Endodermal cell (in vitro differentiated cells): ENCODE measurements around the gene RCC1. TPM values are rescaled to one million over a fixed set of nuclear protein-coding genes. Genes with fewer than 3 reads are reported as not detected.

ENCODE experiments used
- DNase-seq: peaks from one replicate; pipeline ENCODE4 v3.0.0-alpha.2; 2017
- H3K27ac ChIP-seq: 2 replicates; pipeline ENCODE4 v1.5.1; 2013; ENCODE audit warnings: mild to moderate bottlenecking, low read depth, low read length, moderate library complexity
- H3K27me3 ChIP-seq: 2 replicates; pipeline ENCODE4 v1.6.1; 2013; ENCODE audit warnings: mild to moderate bottlenecking, low read length, moderate library complexity; ENCODE audit not compliant: insufficient read depth, control insufficient read depth, poor library complexity, severe bottlenecking
- H3K36me3 ChIP-seq: 2 replicates; pipeline ENCODE4 v1.7.0; 2013; ENCODE audit warnings: mild to moderate bottlenecking, low read length, moderate library complexity; ENCODE audit not compliant: control insufficient read depth, insufficient read depth
- H3K4me1 ChIP-seq: one replicate; pipeline ENCODE4 v1.7.0; 2013; ENCODE audit warnings: low read length; ENCODE audit not compliant: control insufficient read depth, insufficient read depth
- H3K4me3 ChIP-seq: 2 replicates; pipeline ENCODE4 v1.5.1; 2013; ENCODE audit warnings: mild to moderate bottlenecking, low read length, moderate library complexity
- H3K9ac ChIP-seq: 2 replicates; pipeline ENCODE4 v1.6.1; 2013; ENCODE audit warnings: mild to moderate bottlenecking, low read length, moderate library complexity; ENCODE audit not compliant: poor library complexity, severe bottlenecking; ENCODE audit errors: extremely low read depth
- H3K9me3 ChIP-seq: 2 replicates; pipeline ENCODE4 v1.6.1; 2013; ENCODE audit warnings: mild to moderate bottlenecking, low read length, moderate library complexity; ENCODE audit not compliant: control insufficient read depth
- H3K27ac Mint-ChIP-seq: 2 replicates; pipeline ENCODE4 v1.8.0; 2020; ENCODE audit warnings: mixed read lengths
- H3K27me3 Mint-ChIP-seq: 2 replicates; pipeline ENCODE4 v1.8.0; 2021; ENCODE audit warnings: mild to moderate bottlenecking, mixed read lengths; ENCODE audit not compliant: insufficient read depth
- H3K36me3 Mint-ChIP-seq: 2 replicates; pipeline ENCODE4 v1.8.0; 2020; ENCODE audit warnings: low read depth, mixed read lengths
- H3K4me1 Mint-ChIP-seq: 2 replicates; pipeline ENCODE4 v1.8.0; 2020; ENCODE audit warnings: mixed read lengths
- H3K4me3 Mint-ChIP-seq: 2 replicates; pipeline ENCODE4 v1.8.0; 2020; ENCODE audit warnings: mild to moderate bottlenecking, moderate library complexity, mixed read lengths
- H3K9me3 Mint-ChIP-seq: 2 replicates; pipeline ENCODE4 v1.8.0; 2020; ENCODE audit warnings: mild to moderate bottlenecking, mixed read lengths
- WGBS, 2 experiments: methylation state at CpG; one replicate each; pipeline versions ENCODE4 v1.1.5 to v1.1.7; 2013; ENCODE audit warnings: missing lambda C conversion rate in 2 of 2, mixed read lengths in 1 of 2; ENCODE audit not compliant: insufficient coverage in 1 of 2, insufficient read length in 1 of 2; 5-methylcytosine and 5-hydroxymethylcytosine counted together
- long read RNA-seq, 4 experiments: library from polyadenylated mRNA in 2 of 4; library from RNA in 1 of 4; library from capped mRNA in 1 of 4; stranded (forward) in 3 of 4; unstranded in 1 of 4; transcript quantifications; one replicate each; pipeline ENCODE4 v2.0.0, GENCODE V29; 2020 to 2021; ENCODE audit warnings: inconsistent platforms in 1 of 4
- polyA plus RNA-seq, 2 experiments: library from polyadenylated mRNA; stranded (reverse); fragments of 50-300 nt; gene quantifications; one replicate each; pipeline ENCODE4 v1.2.3, GENCODE V29; 2013
- total RNA-seq, 2 donors: library from RNA; stranded (reverse); fragmentation: NEBNext Ultra II Directional in 1 of 2; extraction: Animal tissue kit (Norgen Biotek cat#: 25700) in 1 of 2; gene quantifications; 2 replicates in 1 of 2; 3 replicates in 1 of 2; pipeline ENCODE4 v1.2.1, GENCODE V29; 2021
- TF ChIP-seq, protein P1 (sequence below): fragments of 200-600 bp; sonication (generic); conservative IDR thresholded peaks from 2 replicates; pipeline ENCODE4 v1.5.0; 2021; ENCODE audit warnings: antibody characterized with exemption, mild to moderate bottlenecking

Gene RCC1, protein sequence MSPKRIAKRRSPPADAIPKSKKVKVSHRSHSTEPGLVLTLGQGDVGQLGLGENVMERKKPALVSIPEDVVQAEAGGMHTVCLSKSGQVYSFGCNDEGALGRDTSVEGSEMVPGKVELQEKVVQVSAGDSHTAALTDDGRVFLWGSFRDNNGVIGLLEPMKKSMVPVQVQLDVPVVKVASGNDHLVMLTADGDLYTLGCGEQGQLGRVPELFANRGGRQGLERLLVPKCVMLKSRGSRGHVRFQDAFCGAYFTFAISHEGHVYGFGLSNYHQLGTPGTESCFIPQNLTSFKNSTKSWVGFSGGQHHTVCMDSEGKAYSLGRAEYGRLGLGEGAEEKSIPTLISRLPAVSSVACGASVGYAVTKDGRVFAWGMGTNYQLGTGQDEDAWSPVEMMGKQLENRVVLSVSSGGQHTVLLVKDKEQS
- 10 to 100 TPM; 55.4 to 65.3 TPM for total RNA-seq
- polyA plus RNA-seq (2013, experiment 1 of 2) = 48.1 TPM
- 45.8 TPM for polyA plus RNA-seq (2013, experiment 2 of 2)
- long read RNA-seq, experiment 1, transcript RCC1-202 (10 exons, 2,424 nt) = major isoform, 6 of 50 reads
- long read RNA-seq, experiment 1, partial matches to known transcripts = 20 of 50 reads
- long read RNA-seq, experiment 1, other reads (novel, unspliced or antisense) = 19 of 50 reads
- long read RNA-seq, experiment 2, transcript RCC1-202 (10 exons, 2,424 nt) = major isoform, 38 of 93 reads
- long read RNA-seq, experiment 2, transcript RCC1-204 (12 exons, 2,715 nt) = minor isoform, 6 of 93 reads
- long read RNA-seq, experiment 2, partial matches to known transcripts = 11 of 93 reads
- long read RNA-seq, experiment 2, other reads (novel, unspliced or antisense) = 37 of 93 reads
- long read RNA-seq, experiment 3, transcript RCC1-201 (11 exons, 1,577 nt) = minor isoform, 16 of 266 reads
- long read RNA-seq, experiment 3, transcript RCC1-213 (14 exons, 2,686 nt) = minor isoform, 9 of 266 reads
- long read RNA-seq, experiment 3, transcript RCC1-202 (10 exons, 2,424 nt) = major isoform, 105 of 266 reads
- long read RNA-seq, experiment 3, partial matches to known transcripts = 39 of 266 reads
- long read RNA-seq, experiment 3, other reads (novel, unspliced or antisense) = 92 of 266 reads
- long read RNA-seq, experiment 4, transcript RCC1-202 (10 exons, 2,424 nt) = major isoform, 38 of 104 reads
- long read RNA-seq, experiment 4, partial matches to known transcripts = 7 of 104 reads
- long read RNA-seq, experiment 4, other reads (novel, unspliced or antisense) = 59 of 104 reads

DNA sequence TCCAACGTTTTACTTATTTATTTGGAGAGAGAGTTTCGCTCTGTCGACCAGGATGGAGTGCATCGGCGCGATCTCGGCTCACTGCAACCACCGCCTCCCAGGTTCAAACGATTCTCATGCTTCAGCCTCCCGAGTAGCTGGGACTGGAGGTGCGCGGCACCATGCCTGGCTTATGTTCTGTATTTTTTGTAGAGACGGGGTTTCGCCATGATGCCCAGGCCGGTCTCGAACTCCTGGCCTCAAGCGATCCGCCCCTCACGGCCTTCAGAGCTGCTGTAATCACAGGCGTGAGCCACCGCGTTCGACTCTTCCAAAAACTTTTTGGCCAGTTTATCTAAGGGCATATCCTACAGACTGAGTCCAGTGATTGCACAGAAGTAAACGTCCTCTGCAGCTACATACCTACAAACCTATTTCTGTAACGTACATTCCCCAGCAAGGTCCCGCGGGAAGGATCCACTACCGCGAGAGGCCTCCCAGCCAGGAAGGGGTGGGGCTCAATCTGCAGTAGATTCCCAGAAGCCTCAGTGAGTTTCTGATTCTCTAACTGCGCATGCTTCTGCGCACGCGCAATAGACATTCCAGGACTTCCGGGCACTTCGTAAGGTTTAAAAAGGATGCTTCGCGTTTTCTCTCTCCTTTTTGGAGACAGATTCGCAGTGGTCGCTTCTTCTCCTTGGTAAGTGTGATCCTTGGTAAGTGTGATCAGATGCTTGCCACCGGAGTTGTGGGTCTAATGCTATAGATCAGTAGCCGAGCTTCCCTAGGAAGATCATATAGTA is at the start of gene RCC1:
TSS of gene RCC1 (plus strand) at position 638 of the 782 bp plus-strand sequence. CDS start 23,824 bp downstream, outside the sequence.
- Mint-ChIP-seq H3K27me3 (no peaks in the 10 kb centered on the region), H3K9me3 (peaks cover 2% of the 10 kb centered on the region), H3K4me3 (peak within 1 kb of the TSS; percentile 99), H3K27ac (peak within 1 kb of the TSS; percentile 98), H3K4me1 (peaks cover 19% of the 10 kb centered on the region), H3K36me3 (peaks cover 48% of the 10 kb centered on the region)
- H3K9ac ChIP-seq = peak within 1 kb of the TSS; percentile 99
- no peaks in the 10 kb centered on the region for H3K27me3 ChIP-seq
- peaks cover 44% of the 10 kb centered on the region for H3K36me3 ChIP-seq
- TF ChIP-seq, protein P1, sequence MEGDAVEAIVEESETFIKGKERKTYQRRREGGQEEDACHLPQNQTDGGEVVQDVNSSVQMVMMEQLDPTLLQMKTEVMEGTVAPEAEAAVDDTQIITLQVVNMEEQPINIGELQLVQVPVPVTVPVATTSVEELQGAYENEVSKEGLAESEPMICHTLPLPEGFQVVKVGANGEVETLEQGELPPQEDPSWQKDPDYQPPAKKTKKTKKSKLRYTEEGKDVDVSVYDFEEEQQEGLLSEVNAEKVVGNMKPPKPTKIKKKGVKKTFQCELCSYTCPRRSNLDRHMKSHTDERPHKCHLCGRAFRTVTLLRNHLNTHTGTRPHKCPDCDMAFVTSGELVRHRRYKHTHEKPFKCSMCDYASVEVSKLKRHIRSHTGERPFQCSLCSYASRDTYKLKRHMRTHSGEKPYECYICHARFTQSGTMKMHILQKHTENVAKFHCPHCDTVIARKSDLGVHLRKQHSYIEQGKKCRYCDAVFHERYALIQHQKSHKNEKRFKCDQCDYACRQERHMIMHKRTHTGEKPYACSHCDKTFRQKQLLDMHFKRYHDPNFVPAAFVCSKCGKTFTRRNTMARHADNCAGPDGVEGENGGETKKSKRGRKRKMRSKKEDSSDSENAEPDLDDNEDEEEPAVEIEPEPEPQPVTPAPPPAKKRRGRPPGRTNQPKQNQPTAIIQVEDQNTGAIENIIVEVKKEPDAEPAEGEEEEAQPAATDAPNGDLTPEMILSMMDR = no peak
- no peaks in the 10 kb centered on the region for H3K9me3 ChIP-seq
- H3K4me1 ChIP-seq = no peaks in the 10 kb centered on the region
- 5 to 6% methylated on average over 34 to 39 of the region's 41 CpGs for WGBS, 2 experiments
- peak within 1 kb of the TSS; percentile 93 for H3K4me3 ChIP-seq
- peak within 1 kb of the TSS; percentile 84 for H3K27ac ChIP-seq
- peak; percentile 98 for DNase-seq

DNA sequence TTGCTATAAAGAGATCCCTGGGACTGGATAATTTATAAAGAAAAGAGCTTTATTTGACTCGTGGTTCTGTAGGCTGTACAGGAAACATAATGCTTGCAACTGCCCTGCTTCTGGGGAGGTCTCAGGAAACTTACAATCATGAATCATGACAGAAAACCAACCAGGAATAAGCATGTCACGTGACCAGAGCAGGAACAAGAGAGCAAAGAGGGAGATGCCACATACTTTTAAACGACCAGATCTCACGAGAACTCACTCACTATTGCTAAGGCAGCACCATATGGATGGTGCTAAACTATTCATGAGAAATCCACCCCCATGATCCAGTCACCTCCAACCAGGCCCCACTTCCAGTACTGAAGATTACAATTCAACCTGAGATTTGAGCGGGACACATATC is 49.8 kb upstream of the RCC1 start:
- Mint-ChIP-seq H3K4me1 (peaks cover 4% of the 10 kb centered on the region), H3K4me3 (no peak overlapping the region), H3K36me3 (peaks cover 33% of the 10 kb centered on the region), H3K27me3 (no peaks in the 10 kb centered on the region), H3K27ac (no peak overlapping the region), H3K9me3 (no peaks in the 10 kb centered on the region)
- WGBS, 2 experiments = 87 to 89% methylated on average over 4 to 5 of the region's 5 CpGs
- H3K27me3 ChIP-seq = no peaks in the 10 kb centered on the region
- no peak for DNase-seq
- TF ChIP-seq, protein P1 = no peak
- H3K9ac ChIP-seq = no peak overlapping the region
- H3K27ac ChIP-seq = no peak overlapping the region
- no peaks in the 10 kb centered on the region for H3K9me3 ChIP-seq
- H3K36me3 ChIP-seq = peaks cover 29% of the 10 kb centered on the region
- H3K4me3 ChIP-seq = no peak overlapping the region
- no peaks in the 10 kb centered on the region for H3K4me1 ChIP-seq
